GM10248 (cell line): Measurements from ENCODE around the gene SHANK1.

Experiments
- CTCF ChIA-PET: fragments of 300-600 bp; sonication (Branson Sonifier 250); formaldehyde crosslinking; extraction: SDS; loops from one replicate; lab custom pipeline; 2021; ENCODE audit warnings: antibody characterized with exemption; lab: Yijun Ruan, JAX
- POLR2A ChIA-PET: fragments of 350-650 bp; sonication (Branson Sonifier 250); formaldehyde crosslinking; extraction: SDS; loops from one replicate; lab custom pipeline; 2020; ENCODE audit warnings: antibody characterized with exemption; lab: Yijun Ruan, JAX
- DNase-seq: peaks from one replicate; pipeline ENCODE4 v3.0.0; 2012; ENCODE audit errors: extremely low spot score
- CTCF ChIP-seq: IDR thresholded peaks from 2 replicates; pipeline ENCODE4 v1.5.1; 2012; ENCODE audit warnings: mild to moderate bottlenecking, low read depth; ENCODE audit errors: extremely low read depth, missing control alignments, control extremely low read depth

SHANK1 gene

DNA sequence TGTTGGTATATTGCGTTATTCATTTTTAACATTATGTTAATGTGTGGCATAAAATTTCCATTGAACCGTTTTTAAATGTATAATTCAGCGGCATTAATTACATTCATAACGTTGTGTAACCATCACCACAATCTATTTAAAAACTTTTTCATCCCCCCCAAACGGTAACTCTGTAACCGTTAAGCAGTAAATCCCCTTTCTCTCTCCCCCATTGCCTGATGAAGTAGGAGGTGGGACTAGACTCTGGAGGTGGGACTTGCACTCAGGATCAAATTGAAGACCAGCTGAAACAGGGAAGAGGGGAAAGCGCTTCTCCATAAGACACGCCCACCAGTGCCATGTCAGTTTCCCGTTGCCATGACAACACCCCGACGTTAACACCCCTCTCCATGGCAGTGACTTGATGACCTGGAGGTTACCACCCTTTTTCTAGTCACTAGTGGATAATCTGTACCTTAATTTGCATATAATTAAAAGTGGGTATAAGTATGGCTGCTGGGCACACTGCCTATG is 20.4 kb upstream of the SHANK1 start:
- CTCF ChIA-PET, result no interaction called here
- no peak for DNase-seq
- TF ChIP-seq CTCF, result no peak
- POLR2A ChIA-PET, result no interaction called here

GRCh38 chr19:50739132-50739913 is 19.7 kb upstream of the SHANK1 start:
- DNase-seq, result no peak
- ChIA-PET CTCF (no interaction called here), POLR2A (no interaction called here)
- no peak for TF ChIP-seq CTCF

DNA sequence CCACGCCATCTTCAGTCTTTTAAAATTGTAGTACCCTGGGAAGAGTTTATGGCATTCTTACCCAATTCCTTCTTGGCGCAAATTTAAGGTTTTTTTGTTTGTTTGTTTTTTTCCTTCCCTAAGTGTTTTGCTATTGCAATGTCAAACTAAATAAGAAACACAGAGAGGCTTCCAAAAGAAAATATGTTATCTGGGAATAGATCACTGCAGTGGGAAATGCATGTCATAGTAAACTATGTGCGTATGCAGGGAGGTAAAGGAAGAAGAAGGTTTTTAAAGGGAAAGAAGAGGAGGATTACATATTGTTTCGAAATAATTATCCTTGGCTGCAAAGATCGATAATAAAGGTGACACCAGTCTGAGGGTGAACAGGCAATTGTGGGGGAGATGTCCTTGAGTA is 16.7 kb upstream of the SHANK1 start:
- DNase-seq, result no peak
- ChIA-PET POLR2A (no interaction called here), CTCF (no interaction called here)
- TF ChIP-seq CTCF, result no peak

- DNase-seq, result no peak
- POLR2A ChIA-PET, result no interaction called here
- no peak for TF ChIP-seq CTCF
- CTCF ChIA-PET, result interaction anchor here (2.8 kb wide), 1 partner anchor 11 kb away, joined by 9 read pairs; no protein-coding TSS in a partner anchor
Measured at GRCh38 chr19:50735869-50736268, 16.3 kb upstream of the SHANK1 start.

DNA sequence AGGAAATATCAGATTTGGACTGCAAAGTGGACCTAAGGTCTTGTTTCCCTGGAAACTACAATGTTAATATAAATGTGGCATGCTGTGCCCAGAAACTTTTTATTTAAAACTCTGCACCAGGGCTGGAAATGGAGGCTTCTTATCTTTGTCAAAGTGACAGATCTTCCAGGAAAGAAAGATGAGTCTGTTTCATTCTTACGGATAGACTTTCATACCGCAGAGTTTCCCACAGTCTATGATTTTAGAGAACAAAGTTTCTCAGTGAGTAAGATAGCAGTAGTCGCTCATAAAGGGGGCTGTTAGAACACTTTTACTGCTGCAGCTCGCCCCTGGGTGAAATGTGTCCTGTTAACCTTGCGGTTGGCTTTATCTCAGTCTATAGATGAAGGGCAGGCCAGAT is 10.3 kb upstream of the SHANK1 start:
- ChIA-PET POLR2A (no interaction called here), CTCF (interaction anchor here (1.3 to 1.4 kb wide), 2 partner anchors 50 to 192 kb away, joined by 3 read pairs; no protein-coding TSS in a partner anchor)
- TF ChIP-seq CTCF, result no peak
- DNase-seq, result peak; percentile 12

- no peak for TF ChIP-seq CTCF
- POLR2A ChIA-PET, result no interaction called here
- CTCF ChIA-PET, result interaction anchor here (1.3 kb wide), 1 partner anchor 194 kb away, joined by 3 read pairs; no protein-coding TSS in a partner anchor
- peak; percentile 33 for DNase-seq
Measured at GRCh38 chr19:50728084-50728737, 8.6 kb upstream of the SHANK1 start.
